Activated CD4-positive, alpha-beta T cell treated with anti-CD3 and anti-CD28 coated beads, Interleukin-10, Interleukin-2, amounts not matched to agents 100 ng/mL and 50 ng/mL, durations not matched to agents 16 hours and 8 hours (primary cell): ENCODE data around the gene NYAP2.

Experiments
- DNase-seq: peaks from one replicate; pipeline ENCODE4 v3.0.0-alpha.2; 2020

The NYAP2 gene

DNA sequence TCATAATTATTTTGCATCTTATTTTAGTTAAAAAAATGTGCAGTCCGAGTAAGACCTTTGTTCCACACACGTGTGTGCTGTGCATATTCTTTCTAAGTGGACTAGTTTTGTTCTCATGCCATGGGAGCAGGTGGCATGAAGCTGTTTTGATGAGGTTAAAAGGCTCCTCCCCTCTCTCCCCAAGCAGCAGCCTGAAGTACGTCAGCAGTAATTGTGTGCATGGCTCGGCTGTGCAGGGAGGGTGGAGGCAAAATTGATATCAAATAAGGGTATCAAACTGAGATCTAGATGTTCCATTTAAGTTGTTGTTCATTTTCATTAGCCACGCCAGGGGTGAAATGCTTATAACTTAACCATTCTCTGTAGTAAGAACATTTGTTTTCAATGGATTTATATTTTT lies at the start of gene NYAP2:
NYAP2 (plus strand) TSS at position 207 of the 400 bp plus-strand sequence. CDS start 9,171 bp downstream, outside the sequence.
- no peak for DNase-seq

DNA sequence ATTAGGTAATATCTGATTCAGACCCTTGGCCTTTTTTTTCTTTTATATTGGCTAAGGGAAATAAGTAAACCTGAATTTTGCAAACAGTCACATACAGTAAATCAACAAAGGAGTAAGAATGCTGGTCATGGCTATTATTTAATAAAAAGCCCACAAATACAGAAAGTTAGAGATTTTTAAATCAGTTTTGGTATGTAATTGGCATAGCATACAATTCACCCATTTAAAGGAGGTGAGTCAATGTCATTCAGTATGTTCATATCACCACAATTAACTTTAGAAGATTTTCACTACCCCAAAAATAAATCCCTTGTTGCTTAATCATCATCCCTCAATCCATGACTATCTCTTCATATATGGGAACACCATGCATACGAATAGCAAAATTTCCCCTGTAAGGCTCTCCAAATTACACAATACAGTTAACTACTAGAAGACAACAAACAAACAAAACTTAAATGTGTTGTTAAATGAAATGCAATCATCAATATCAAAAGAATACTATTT lies 45.9 kb upstream of the NYAP2 start:
- DNase-seq, result no peak

DNA sequence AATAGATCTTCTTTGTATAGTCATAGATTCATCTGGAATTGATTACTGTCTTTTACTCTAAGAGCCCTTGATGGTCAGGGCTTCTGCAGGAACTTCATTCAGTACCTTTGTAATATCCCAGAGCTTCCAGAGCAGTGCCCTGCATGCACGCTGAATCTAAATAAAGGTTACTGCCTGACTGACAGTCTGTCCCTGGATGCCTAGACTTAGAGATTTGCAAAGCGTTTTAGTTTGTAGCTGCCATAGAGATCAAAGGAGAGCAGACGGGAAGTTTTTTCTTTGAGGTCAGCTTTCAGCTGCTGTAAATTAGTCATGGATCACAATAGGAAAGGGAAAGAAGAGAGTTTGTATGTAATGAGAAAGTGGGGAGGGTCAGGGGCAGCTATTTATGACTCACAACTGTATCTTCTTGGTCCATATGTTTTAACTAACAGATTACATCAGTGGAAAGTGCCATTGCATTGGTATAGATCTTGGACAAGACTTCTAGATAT lies 45.2 kb upstream of the NYAP2 start:
- DNase-seq, result no peak

DNA sequence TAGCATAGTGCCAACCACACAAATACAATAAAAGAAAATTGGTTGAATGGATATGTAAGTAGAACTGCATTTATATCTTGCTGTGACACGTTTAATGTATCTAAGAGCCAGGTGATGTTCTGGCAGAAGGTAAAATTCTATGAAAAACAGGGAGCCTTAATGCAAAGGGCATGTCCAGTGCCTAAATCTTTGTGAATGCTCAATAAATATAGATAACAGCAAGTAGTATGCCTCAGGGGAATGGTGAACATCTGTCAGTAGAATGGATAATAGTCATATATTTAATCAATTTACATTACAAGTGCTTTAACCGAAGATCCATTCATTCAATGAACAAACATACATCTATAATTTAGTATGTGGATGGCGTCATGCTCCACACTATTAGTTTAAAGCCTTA lies 43.7 kb upstream of the NYAP2 start:
- DNase-seq, result no peak

DNA sequence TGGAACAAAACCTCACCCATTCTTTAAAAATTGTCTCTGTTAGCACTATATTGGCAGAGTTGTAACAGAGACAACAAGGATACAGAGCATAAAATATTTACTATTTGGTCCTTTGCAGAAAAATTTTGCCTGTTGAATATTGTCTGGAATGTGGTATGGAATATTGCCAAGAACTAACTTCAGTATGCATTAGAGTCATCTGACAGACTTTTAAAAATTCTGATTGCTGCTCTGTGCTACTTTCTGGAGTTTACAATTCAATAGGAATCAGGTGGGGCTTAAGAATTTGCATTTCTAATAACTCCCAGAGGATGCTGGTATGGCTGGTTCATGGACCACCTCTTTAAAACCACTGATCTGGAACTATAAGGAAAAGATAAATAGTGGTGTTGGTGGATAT lies 32.8 kb upstream of the NYAP2 start:
- DNase-seq, result no peak

DNA sequence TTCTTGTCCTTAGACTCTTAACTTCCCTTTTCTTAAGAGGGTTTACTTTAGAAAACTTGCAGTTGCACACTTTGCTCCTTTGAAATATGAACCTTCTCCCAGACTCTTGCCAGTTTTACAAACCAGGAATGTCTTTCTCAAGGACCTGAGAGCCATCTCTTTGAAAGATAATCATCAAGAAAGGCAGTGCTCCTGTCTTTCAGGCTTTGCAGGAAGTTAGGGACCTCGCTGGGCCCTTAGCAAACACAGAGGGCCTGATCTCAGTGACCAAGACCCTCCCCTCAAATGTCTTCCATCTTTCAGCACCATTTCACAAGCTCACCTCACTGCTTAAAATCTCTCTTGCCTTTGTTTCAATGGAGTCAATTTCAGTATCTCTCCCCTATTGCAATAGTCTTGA lies 32.0 kb upstream of the NYAP2 start:
- DNase-seq, result no peak

DNA sequence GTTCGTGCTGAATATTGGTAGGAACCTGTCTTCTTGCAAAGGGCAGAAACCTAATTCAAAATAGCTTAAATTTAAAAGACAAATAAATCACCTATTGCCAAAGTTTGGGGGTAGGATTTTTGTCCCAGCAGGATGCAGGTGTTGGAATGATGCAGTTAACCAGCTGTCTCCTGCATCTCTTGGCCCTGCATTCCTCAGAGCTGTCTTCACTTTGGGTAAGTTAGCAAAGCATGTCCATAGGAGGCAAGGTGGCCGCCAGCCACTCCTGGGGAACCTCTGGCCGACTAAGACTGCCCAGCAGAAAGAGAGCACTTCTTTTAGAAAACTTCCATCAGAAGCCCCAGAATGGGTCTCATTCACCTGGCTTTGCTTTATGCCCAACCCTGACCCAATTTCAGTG lies 20.5 kb upstream of the NYAP2 start:
- DNase-seq, result no peak

DNA sequence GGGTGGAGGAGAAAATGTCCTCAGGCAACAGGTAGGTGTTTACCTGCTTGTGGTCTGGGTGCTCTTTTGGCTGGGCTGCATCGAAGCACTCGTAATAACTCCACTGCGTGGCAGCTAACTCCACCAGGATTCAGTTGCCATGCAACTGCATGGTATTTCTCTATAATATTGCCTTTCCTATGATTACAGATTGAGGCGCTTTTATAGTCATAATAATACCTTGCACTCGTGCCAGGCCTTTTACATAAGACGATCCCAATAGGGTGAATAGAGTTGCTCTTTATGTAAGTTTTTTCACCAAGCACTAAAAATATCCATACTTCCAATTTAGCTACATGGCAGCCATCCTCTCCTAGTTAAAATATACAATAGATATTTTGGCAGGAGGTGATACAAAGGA lies 19.7 kb upstream of the NYAP2 start:
- DNase-seq, result no peak

DNA sequence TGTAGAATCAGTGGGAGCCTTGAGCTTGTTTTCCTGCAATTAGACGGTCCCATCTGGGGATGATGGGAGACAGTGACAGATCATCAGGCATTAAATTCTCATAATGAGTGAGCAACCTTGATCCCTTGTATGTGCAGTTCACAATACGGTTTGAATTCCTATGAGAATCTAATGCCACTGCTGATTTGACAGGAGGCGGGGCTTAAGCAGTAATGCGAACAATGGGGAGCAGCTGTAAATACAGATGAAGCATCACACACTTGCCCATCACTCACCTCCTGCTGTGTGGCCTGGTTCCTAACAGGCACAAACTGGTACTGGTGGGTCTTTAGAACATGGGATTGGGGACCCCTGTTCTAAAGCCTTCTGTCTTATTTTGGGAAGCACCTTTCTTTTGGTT lies 17.9 kb upstream of the NYAP2 start:
- DNase-seq, result no peak

DNA sequence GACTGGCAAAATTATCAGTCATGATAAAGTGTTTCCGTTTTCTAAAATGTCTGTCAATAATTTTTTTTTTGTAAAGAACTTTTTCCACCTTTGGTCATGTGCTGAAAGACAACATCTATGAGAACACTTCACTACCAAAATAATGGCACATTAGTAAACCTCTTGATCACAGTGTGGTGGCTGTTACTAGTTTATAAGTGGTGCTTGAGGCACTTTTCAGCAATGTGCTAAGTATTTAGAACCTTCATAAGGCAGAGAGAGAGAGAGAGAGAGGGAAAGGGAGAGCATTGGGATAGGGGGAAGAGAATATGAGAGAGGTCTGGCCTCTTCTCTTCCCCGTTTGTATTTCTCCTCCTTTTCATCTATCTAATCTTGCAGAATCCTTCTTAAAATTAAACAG lies 1.1 kb upstream of the NYAP2 start:
- no peak for DNase-seq

DNA sequence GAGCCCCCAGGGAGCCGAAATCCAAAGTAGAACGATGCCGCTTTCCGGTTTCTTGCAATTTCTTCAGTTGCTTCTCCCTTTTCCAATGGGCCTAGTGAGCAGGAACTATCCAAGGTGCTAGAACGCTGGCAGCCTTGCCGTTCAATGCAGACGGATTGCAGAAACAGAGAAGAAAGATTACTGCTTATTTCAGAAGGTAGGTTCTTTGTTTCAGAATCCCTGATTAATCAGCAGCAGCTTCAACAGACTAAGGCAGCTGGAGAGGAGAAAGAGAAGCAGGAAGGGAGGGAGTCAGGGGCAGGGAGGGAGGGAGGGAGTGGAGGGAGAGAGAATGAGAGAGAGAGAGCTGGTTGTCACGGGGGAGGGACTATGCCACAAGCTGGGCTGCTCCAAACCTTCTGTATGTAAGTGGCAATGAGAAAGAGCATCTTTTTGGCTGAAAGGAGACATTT lies 576 bp downstream of the NYAP2 start:
- DNase-seq, result peak; percentile 7

DNA sequence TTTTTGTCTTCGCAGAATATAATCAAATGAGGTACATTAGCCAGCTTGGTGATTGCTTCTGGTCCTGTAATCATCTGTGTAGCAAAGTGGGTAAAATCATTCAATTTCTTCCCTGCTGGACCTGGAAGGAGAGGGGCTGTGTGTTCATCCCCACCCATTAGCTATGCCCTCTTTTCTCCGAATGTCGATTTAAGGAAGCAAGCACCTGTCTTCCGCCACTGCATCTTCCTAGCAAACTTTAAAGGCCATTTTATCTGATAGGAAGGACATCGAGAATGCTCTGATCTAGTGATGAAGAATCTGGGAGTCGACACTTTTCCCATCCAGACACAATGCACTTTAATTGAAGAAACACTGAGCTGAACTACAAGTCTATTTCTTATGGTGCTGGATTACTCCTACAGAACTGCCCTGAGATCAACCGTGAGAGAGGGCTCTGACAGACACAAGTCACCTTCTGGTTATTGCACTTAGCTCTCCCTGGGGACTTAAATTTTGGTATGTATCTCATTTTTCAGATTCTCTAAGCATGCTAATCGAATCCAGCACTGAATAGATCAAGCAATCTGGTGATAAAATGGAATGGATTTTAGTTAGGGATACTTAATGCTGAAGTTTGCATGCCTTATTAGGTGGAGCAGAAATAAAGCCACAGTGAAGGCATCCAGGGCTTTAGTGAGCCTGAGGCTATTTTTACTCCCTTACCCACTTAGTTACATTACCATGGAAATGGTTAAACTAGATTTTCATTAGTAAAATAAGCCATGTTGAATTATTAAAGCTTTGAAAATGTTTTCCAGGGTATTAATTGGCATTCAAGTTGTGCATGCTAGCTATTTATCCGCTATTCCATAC lies 1.3 kb downstream of the NYAP2 start:
- DNase-seq, result no peak

DNA sequence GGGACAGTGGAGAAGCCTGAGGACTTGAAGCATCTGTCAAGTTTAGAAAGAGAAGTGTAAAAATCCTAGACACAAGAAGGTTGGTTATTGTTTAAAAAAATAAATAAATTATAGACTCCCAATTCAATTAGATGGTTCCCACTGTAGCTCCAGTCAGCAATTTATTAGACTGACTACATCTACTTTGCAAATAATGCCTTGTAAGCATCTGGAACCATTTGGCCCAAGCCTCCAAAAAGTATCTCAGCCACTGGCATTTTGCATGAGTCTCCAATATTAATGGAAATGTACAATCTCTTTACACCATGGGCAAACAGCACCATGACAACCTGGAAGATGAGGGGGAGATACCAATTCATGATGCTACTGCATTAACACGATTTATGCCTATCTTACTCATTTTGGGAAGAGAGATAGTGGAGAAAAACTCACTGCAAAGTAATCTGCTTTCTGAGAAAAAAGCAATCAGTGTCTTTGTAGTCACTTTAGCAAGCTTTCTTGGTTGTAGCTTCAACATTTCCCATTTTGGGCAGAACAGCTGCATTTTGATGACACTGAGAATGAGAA lies 2.8 kb downstream of the NYAP2 start:
- no peak for DNase-seq

DNA sequence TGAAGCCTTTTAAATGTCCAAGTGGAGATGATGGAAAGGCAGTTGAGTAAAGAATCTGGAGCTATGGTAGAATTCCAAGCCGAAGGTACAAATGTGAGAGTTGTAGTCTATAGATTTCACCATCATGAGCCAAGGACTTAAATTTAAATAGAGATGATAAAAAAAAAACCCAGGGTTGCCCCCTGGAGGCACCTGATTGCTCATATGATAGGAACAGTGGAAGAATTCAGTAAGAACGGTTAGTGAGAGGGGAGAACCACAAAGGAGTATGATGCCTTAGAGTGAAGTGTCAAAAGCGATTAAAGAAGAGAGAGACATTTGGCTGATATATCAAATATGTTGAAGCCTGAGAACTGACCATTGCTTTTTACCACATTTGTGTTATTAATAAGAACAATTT lies 11.9 kb downstream of the NYAP2 start:
- no peak for DNase-seq

DNA sequence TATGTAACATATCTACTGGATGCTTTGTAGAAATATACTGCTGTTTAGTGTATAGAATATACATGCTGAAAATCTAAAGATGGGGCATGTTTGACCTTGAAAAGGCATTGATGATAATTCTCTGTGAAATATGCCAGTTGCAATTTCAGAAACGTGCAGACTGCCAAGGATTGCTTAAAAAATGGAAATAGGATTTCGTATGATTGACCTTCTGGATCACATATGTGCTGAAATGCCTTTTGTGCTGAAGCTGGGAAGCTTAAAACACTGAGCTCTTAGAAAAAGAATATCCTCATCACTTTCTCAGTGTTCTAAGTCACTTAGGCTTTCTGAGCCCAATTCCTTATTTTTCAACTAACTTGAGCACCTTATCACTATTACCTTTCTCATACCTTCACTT lies 14.3 kb downstream of the NYAP2 start:
- DNase-seq, result no peak

DNA sequence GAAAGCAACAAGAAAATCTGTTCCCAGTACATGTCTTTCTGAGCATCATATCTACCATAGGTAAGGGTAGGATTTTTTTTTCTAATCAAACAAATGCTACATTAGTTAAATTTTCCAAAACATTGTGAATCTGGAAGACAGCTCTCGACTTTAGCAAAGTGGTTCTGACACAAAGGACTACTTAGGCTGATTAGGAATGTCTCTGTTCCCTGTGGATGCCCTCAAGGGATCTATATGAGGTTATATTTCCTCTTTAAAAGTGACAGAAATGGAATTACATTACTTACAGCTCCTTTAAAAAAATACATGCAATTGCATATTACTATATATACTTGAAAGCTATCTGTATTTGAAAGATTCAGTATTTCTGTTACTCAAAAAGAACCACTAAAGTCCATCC lies 15.4 kb downstream of the NYAP2 start:
- no peak for DNase-seq

DNA sequence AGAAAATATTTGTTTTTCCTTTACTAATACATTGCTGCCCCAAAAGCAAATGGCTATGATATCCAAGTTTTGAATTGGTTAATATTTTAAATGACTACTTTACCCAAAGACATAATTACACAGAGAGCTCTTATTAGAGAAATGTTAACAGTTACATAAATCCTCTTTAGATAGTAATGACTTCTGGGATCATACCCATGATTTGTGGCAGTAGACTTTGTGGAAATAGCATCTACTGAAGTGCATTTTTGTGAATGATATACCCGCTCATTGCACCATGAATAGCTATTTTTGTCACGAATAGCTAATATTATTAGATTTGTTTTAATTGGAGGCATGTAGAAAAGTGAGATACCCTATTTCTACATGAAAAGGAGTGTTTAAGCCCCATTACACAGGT lies 15.8 kb downstream of the NYAP2 start:
- no peak for DNase-seq

DNA sequence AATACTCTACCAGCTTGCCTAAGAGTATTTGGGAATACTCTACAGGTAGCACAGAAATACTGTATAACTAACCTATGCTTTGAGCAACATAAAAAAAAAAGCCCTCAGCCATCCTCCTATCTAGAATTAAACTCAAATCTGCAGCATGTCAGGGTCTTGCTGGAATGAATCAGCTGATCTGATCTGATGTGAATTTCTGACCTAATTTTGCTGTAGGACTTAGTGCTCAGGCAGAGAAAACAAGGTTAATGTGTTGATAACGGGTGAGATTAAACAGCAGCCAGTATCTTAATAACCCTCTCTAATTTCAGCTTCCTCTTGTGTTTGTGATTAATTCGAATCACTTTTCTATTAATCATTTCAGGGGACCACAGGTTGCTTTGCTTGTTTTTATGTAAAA lies 16.3 kb downstream of the NYAP2 start:
- DNase-seq, result no peak

DNA sequence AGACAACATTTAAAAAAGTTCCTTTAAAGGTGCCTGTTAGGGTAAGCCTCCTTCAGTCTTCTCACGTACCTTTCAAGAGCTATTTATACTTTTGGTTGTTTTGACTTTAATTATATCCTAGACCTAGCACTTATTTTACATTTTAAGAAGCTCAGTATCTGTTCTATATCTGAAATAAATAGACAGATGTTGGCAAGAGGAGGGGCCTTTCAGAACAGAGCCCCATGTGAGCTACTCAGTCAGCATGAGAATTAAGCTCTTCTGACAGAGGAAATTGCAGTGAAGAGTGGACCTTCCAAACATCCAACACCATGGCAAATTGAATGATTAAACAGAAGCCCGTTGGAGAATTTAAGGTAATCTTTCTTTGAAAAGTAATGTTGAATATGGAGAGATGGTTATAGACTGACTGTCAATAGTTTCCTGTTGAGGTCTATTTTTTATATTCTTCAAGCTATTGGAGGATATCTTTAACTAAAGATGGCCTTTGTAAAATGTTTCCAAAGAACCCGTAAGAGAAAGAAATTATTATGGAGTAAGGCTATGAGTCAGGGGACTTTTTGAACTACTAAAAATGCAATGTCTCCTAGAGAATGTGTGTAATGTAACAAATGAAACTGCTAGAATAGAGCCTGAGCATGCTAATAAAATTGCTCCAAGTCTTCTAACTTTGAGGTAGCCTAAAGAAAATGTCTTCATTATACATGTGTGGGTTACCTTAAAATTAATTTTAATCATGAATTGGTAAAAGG lies 17.3 kb downstream of the NYAP2 start:
- no peak for DNase-seq

DNA sequence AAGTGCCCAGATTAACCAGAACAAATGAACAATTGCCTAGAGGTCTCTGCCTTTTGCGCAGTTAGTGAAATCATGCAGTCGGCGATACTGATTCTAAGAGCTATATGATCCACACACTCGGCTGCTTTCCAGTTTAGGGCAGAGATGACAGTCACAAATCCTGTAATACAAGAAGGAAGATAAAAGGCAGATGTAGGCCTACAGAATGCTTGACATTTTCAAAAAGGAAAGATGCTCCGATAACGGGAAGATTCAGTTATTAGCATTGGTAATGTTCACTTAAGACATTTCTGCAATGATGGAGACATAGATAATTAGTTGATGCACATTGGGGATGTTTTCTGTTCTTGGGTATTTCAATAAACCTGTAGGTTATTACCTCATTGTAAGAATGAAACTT lies 19.5 kb downstream of the NYAP2 start:
- DNase-seq, result no peak

DNA sequence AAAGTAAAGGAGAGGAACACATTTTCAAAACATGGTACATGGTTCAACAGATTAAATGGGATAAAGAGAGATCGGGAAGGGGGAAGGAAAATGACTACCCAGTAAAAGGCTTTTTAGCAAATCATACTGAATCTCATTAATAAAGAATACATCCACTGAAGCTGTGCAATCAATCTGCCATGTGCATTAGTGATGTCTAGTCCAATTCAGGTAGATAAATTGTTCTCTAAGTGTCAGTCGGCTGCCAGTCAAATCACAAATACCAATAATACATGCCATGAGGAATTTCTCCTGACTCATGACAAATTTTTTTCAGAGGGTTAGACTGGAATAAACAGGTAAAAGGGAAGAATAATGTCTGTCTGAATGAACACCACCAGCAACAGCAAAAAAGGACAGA lies 22.6 kb downstream of the NYAP2 start:
- no peak for DNase-seq

DNA sequence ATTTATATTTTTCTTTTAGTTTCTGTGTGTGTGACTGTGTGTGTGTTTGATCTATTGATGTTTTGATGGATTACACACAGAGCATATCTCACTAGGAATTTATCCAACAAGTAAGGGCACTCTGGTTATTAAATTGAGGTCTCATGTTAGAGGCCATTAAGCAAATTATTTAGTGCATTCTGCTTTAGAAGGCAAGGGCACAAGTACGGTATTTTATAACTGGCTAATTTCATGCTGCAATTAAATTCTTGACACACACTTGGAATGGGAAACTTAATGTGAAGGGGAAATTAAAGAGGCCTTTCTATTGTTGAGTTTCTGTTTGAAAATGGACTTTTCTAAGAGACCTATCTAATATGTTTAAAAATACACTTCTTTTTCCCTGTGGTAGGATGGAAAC lies 25.8 kb downstream of the NYAP2 start:
- DNase-seq, result no peak

DNA sequence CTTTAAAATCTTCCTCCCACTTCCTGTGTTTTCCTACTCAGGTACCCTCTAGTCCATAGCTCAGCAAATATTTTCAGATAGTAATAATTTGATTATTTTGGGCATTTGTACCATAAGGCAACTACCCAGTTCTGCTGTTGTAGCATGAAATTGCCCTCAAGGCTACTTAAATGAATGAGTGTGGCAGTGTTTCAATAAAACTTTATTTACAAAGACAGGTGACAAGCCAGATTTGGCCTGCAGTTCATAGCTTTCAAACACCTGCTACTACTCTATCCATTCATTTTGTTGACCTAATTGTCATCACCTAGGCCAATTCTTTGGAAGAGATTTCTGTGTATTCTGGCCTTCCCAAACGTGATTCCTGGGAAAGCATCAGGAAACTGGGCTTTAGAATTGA lies 28.9 kb downstream of the NYAP2 start:
- no peak for DNase-seq

DNA sequence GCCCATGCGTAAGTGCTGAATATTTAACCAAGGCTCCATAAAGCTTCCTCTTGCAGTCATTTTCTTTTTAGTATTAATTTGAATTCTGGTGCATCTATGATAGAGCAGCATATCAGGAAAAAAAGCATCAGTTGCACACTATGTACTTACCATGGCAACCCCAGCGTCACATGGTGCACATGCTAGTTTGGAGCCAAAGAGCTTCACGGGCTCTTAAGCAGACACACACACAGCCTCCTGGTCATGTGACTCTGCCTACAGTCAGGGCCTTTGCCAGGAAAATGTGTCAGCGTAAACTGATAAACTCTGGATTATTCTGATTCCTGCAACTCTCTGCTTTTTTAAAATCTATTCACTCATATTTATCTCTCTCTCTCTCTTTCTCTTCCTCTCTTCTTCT lies 30.2 kb downstream of the NYAP2 start:
- DNase-seq, result no peak
